Central memory CD4-positive, alpha-beta T cell (primary cell): ENCODE measurements around the gene FOXK2.

Experiments
- DNase-seq: peaks from one replicate; pipeline ENCODE4 v3.0.0; 2022

FOXK2 gene

GRCh38 chr17:82611140-82612058 lies 91.9 kb downstream of the FOXK2 start:
- DNase-seq: no peak

GRCh38 chr17:82613283-82614094 lies 94.0 kb downstream of the FOXK2 start:
- no peak for DNase-seq

DNA sequence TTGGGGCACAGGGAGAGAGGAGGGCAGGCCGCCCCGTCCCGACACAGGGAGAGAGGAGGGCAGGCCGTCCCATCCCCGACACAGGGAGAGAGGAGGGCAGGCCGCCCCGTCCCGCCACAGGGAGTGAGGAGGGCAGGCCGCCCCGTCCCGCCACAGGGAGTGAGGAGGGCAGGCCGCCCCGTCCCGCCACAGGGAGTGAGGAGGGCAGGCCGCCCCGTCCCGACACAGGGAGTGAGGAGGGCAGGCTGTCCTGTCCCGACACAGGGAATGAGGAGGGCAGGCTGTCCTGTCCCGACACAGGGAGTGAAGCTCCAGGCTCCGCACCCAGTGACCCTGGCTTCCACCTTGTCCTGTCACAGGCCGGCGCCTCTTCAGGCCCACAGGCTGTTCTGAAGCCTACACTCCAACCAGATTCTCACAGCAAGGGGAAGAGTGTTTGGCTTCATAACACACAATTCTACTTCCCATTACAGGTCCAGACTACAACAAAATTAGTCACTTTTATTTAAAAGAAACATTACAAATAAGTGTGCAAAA lies 94.6 kb downstream of the FOXK2 start:
- no peak for DNase-seq

DNA sequence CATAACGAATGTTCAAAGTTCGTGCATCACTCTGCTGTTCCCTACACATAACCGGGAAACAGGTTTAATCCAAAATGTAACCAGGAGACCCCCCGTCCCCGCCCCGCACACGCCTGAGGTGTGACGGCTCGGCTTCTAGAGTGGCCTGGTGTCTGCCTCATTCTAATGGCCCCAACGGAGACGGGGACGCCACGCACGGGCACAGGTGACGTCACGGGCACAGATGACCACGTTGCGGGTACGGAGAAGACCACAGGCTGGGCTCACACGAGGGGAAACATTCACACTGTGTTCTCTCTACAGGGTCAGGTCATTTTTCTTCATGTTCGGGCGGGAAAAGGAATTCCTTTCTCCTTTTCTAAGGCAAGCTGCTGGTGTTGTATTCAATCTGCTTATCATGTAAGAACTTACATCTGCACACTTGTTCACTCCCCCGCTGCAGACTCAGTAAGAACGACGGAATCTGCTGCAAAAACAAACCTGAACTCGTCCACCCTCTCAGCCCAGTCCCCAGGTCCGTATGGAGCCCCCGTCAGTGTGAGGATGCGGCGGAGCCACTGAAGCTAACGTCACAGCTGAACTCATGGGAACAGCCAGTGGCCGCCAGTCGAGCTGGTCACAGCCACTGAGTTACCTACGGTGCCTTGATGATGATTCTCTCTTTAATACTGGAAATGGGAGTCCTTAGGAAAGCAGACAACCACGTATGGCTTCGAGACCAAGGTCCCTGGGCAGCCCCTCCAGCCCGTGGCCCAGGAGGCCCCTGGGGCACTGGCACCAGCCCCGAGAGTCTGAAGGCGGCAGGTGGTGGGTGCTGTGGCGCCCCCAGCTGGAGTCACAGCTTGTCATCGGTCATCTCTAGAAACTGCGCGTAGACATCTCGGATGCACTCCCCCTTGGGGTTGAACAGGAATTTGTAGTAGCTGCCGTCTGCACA lies 95.8 kb downstream of the FOXK2 start:
- no peak for DNase-seq

DNA sequence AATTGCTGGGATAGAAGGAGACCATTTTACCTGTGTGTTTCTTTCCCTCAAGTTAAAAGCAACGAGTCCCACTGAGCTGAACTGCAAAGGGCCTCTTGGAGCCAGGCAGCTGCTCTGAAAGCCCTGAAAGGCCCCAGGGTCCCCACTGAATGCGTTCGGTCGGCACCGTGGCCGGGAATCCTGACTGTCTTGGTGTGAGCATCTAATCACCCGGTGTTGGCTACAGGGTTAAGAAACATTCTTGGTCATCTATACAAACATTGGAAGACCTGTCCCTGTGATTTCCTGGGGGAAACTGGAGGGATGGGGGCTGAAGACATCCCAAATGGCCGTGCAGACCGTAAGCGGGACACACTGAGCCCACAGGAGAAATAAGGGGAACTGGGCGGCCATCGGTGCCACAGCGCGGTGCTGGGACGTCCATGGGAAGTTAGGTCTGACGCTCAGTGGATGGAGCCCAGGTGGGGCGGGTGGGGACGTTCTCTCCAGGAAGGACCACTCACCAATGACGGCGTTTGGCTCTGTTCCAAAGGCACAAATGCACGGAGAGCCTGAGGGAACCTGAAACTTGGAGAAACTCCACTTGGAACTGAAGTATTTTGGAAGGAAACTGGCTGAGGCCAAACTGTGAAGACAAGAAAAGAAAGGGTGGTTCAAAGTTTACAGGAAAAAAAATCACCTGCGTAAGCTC lies 96.6 kb downstream of the FOXK2 start:
- no peak for DNase-seq

DNA sequence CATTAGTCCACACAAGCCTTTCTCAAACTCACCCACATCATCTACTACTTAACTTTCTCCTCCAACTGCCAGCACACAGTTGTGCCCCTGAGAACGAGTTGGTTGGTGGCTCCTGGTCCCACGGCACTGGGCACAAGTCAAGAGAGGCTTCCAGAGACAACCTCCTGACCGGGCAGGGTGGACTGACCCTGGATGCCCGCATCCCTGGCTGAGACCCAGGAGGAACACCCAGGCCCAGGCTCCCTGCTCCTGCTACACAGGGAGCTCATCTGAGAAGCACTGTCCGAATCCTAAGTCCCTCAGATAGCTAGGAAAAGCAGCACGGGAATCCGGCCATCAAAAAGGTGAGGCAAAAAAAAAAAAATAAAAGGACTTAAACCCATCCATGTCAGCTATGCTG lies 99.7 kb downstream of the FOXK2 start:
- DNase-seq: no peak

- DNase-seq: no peak
Measured at GRCh38 chr17:82619641-82620040, 100.1 kb downstream of the FOXK2 start.

DNA sequence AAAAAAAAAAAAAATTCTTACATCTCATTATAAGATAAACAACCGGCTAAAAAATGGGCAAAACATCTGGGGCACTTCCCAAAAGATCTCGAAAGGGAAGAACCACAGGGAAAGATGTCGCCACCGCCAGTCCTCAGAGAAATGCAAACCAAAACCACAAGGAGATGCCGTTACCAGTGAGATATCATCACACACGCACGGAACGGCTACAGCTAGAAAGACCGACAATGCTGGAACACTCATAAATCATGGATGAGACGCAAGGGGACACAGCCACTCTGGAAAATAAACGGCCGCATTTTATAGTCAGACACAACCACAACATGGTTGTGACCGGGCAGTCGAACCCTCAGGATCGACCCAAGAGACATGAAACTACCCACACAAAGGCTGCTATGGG lies 104.2 kb downstream of the FOXK2 start:
- no peak for DNase-seq

DNA sequence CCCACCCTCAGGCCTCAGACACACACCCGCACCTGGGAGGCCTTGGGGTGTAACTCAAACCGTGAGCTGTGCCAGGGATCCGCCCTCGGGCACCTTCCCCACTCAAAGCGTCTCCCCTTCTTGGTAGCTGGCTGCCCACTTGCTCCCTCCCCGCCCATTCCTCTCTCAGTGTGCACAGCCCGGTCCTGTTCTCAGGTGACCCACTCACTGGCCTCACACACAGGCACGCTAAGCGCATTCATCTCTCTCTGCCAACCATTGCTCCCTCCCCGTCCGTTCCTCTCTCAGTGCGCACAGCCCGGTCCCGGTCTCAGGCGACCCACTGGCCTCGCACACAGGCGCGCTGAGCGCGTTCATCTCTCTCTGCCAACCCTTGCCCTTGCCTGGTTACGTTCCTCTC lies 107.9 kb downstream of the FOXK2 start:
- DNase-seq: no peak

DNA sequence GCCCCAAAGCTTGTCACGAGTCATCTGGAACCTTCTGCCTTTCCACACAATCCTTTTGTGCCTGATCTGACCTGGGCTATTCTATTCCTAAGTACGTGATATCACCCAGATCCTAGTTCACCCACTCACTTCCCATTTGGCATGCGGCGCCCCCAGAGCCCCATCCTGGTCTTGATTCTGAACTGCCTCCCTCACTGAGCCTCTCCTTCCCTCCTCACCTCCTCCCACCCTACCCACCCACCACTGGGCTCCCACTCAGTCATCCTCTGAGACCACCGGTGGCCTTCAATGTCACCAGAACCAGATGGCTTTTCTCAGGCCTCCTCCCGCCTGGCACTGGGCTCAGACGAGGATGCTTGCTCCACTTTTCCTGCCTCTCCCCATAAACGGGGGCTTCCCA lies 110.2 kb downstream of the FOXK2 start:
- no peak for DNase-seq

DNA sequence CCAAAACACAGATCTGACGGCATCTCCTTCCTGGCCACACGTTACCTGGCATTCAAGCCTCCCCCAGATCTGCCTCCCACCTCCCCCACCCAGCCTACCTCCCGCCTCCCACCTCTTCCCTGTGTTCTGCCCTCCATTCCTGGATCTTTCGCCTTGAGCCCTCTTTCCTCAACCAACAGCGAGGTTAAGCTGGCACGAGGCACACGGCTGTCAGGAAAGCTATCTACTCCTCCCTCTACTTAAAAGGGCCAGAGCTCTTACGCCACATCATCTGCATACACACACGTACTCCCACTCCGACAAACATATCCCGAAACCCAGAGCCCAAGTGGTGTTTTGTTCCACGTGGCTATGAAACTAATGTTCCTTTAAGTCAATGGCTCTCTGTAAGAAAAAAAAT lies 110.7 kb downstream of the FOXK2 start:
- DNase-seq: no peak

DNA sequence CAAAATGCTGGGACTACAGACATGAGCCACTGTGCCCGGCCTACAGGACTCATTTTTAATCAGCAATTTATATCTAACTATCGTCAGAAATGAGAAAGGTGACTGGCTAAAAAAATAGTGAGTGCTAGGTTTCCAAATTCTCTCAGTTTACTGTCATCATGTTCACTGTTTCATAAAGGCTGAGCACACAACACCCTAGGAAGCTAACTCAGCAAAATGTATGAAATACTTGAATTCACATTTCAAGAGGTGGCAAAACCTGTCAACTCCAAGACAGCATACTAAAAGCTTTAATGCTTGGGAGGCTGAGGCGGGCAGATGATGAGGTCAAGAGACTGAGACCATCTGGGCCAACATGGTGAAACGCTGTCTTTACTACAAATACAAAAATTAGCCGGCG lies 112.0 kb downstream of the FOXK2 start:
- no peak for DNase-seq

DNA sequence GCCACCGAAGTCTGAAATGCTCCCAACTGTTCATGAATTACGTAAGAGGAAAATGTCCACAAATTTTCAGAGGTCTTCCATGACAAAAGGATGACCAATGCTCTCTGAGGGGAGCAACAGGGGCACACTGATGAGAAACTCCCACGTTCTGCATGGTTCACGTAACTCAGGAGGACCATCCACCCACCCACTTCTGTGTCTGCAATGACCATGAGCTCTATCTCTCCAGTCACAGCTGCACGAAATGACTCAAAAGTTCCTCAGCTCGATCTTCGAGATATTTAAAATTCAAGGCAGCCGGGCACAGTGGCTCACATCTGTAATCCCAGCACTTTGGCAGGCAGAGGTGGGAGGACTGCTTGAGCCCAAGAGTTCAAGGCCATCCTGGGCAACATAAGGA lies 112.9 kb downstream of the FOXK2 start:
- no peak for DNase-seq

DNA sequence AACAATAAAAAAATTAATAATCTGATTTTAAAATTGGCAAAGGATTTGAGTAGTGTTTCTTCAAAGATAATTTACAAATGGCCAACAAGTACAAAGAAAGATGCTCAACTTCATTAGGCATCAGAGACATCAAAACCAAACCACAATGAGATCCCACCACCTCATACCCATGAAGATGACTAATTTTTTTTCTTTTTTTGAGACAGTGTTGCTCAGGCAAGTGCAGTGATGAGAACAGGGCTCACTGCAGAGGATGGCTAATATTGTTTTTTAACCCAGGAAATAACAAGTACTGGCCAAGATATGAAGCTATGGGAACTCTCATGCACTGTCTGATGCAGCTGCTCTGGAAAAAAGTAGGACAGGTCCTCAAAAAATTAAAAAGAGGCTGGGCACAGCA lies 113.8 kb downstream of the FOXK2 start:
- DNase-seq: no peak

GRCh38 chr17:82636626-82637598 lies 117.4 kb downstream of the FOXK2 start:
- DNase-seq: no peak

- DNase-seq: no peak
Measured at GRCh38 chr17:82638183-82638773, 118.7 kb downstream of the FOXK2 start.

DNA sequence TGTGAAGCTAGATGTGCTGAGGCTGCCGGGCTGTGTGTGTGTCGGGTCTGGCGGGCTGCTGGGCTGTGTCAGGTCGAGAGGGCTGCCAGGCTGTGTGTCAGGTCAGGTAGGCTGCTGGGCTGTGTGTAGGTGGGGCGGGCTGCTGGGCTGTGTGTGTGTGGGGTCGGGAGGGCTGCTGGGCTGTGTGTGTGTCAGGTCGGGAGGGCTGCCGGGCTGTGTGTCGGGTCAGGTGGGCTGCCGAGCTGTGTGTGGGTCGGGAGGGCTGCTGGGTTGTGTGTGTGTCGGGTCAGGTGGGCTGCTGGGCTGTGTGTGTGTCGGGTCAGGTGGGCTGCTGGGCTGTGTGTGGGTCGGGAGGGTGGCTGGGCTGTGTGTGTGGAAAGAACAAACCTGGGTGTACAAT lies 120.1 kb downstream of the FOXK2 start:
- no peak for DNase-seq

DNA sequence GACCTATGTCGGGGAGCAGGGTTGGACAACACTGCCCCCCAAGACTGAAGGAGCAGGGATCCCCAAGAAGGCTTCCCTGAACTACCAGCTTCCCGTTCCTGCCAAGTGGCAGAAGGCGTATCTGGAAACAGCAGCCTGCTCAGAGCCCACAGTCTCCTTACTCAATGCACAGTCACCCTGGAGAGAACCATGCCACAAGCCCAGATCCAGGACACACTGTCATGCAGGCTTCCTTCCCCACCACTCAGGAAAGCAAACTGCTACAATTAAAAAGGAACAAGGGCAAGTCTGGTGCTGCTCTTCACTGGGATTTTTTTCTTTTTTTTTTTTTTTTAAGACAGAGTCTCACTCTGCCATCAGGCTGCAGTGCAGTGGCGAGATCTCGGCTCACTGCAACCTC lies 120.5 kb downstream of the FOXK2 start:
- DNase-seq: no peak

DNA sequence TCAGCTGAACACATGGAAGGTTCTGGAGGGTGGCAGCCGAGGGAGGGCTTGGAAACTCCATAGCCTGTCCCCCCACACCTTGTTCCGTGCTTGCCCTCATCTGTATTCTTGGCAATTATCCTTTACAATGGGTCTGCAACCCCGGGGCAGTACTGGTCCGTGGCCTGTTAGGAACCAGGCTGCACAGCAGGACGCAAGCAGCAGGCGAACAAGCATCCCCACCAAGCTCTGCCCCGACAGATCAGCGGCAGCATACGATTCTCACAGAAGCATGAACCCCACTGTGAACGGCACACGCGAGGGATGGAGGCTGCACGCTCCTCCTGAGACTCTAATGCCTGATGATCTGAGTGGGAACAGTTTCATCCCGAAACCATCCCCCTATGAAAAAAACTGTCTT lies 122.5 kb downstream of the FOXK2 start:
- no peak for DNase-seq

GRCh38 chr17:82644148-82644547 lies 124.6 kb downstream of the FOXK2 start:
- no peak for DNase-seq
